Measurements from ENCODE around the gene ZNHIT6. TPM values are rescaled to one million over a fixed set of nuclear protein-coding genes. Genes with fewer than 3 reads are reported as not detected.

The ZNHIT6 gene
- total and polyA plus RNA-seq, 2 donors (not counting 1 experiment from before 2014, with no cell fraction given) = 6.0 to 16.3 TPM

GRCh38 chr1:85708829-85709227 is 595 bp upstream of the ZNHIT6 start:
- H3K9me3 ChIP-seq (ENCODE audit: control extremely low read depth in 1 of 3, control insufficient read depth in 2 of 3, insufficient read depth in 1 of 3, low read length in 2 of 3) = peaks cover 0 to 3% (median 0%) of the 10 kb centered on the region in 3 donors
- H3K36me3 ChIP-seq (replicated peaks in 1 of 2; ENCODE audit: control extremely low read depth in 1 of 2, control insufficient read depth in 1 of 2, extremely low read depth in 1 of 2, insufficient read depth in 2 of 2, low read length in 1 of 2) = peaks cover 0 to 15% of the 10 kb centered on the region in 2 experiments
- H3K27me3 Mint-ChIP-seq = peaks cover 5% of the 10 kb centered on the region
- TF ChIP-seq CTCF (IDR thresholded peaks at IDR 0.05) = no peak
- no peak for TF ChIP-seq EZH2 (IDR thresholded peaks at IDR 0.05; ENCODE audit: borderline replicate concordance, insufficient read depth, low read depth, low read length, poor library complexity, severe bottlenecking)
- intact Hi-C loops (cut with micrococcal nuclease) = loop anchor here (2.0 to 10.0 kb wide), 6 partner anchors 432 to 1017 kb away; partner anchors contain the start of genes BCL10, C1orf52, SSX2IP and SYDE2
- H3K27me3 ChIP-seq (replicated peaks in 1 of 4; ENCODE audit: control extremely low read depth in 1 of 4, control insufficient read depth in 3 of 4, insufficient read depth in 4 of 4, low read length in 3 of 4) = peaks cover 0 to 3% (median under 1%) of the 10 kb centered on the region in 4 experiments
- H3K9me3 Mint-ChIP-seq (ENCODE audit: insufficient read depth) = no peaks in the 10 kb centered on the region
- H3K4me1 Mint-ChIP-seq = peaks cover 12% of the 10 kb centered on the region
- peaks cover 36% of the 10 kb centered on the region for H3K79me2 ChIP-seq (ENCODE audit: control insufficient read depth, insufficient read depth, low read length)
- peak overlapping the region; percentile 98 for H2AFZ ChIP-seq (ENCODE audit: insufficient read depth, low read depth, low read length, poor library complexity, severe bottlenecking)
- ATAC-seq (ENCODE audit: low read depth) (no peak), DNase-seq (no peak)
- peak overlapping the region; percentile 81 for H3K4me2 ChIP-seq (replicated peaks; ENCODE audit: low read depth, low read length, poor library complexity, severe bottlenecking)
- H3K27ac ChIP-seq (ENCODE audit: low read length in 2 of 2) = peak overlapping the region; percentile 73
- whole genome bisulfite sequencing (ENCODE audit: insufficient coverage) = 80% methylated on average over 1 of the region's 6 CpGs
- no peaks in the 10 kb centered on the region for H4K20me1 ChIP-seq (ENCODE audit: control insufficient read depth, insufficient read depth, low read length, poor library complexity, severe bottlenecking)
- H3K27ac Mint-ChIP-seq = no peak overlapping the region
- H3K9ac ChIP-seq (ENCODE audit: low read length) = peak overlapping the region; percentile 89
- H3K4me3 ChIP-seq (ENCODE audit: control extremely low read depth in 1 of 5, extremely low read depth in 1 of 5, insufficient read depth in 1 of 5, low read depth in 2 of 5, low read length in 4 of 5) = peak overlapping the region in 4 of 5 experiments; percentile 86 to 99 (median 92)
- POLR2A ChIA-PET = interaction anchor here (1.0 kb wide), 2 partner anchors 432 to 996 kb away, joined by 3 to 4 read pairs; partner anchors contain the start of genes BCL10 and SH3GLB1
- CTCF ChIA-PET = interaction anchor here (0.9 to 1.3 kb wide), 4 partner anchors 9 to 764 kb away, joined by 3 to 4 read pairs (median 4); no protein-coding TSS in a partner anchor
- peaks cover 16 to 22% of the 10 kb centered on the region in 2 donors for H3K4me1 ChIP-seq (ENCODE audit: control insufficient read depth in 2 of 2, insufficient read depth in 2 of 2, low read length in 2 of 2)
- no peak overlapping the region for H3K4me3 Mint-ChIP-seq

- Histone ChIP-seq H3K9me3 (ENCODE audit: control extremely low read depth in 1 of 3, control insufficient read depth in 2 of 3, insufficient read depth in 1 of 3, low read length in 2 of 3) (no peaks in the 10 kb centered on the region), H3K4me3 (ENCODE audit: control extremely low read depth in 1 of 5, extremely low read depth in 1 of 5, insufficient read depth in 1 of 5, low read depth in 2 of 5, low read length in 4 of 5) (peak overlapping the region; percentile 76 to 99 (median 91)), H2AFZ (ENCODE audit: insufficient read depth, low read depth, low read length, poor library complexity, severe bottlenecking) (peak overlapping the region; percentile 98), H3K9ac (ENCODE audit: low read length) (peak overlapping the region; percentile 89), H4K20me1 (ENCODE audit: control insufficient read depth, insufficient read depth, low read length, poor library complexity, severe bottlenecking) (no peaks in the 10 kb centered on the region), H3K36me3 (replicated peaks in 1 of 2; ENCODE audit: control extremely low read depth in 1 of 2, control insufficient read depth in 1 of 2, extremely low read depth in 1 of 2, insufficient read depth in 2 of 2, low read length in 1 of 2) (peaks cover 4 to 17% of the 10 kb centered on the region in 2 experiments), H3K4me1 (ENCODE audit: control insufficient read depth in 2 of 2, insufficient read depth in 2 of 2, low read length in 2 of 2) (peaks cover 16 to 22% of the 10 kb centered on the region in 2 donors), H3K27me3 (replicated peaks in 1 of 4; ENCODE audit: control extremely low read depth in 1 of 4, control insufficient read depth in 3 of 4, insufficient read depth in 4 of 4, low read length in 3 of 4) (no peaks in the 10 kb centered on the region), H3K27ac (ENCODE audit: low read length in 2 of 2) (peak overlapping the region; percentile 73), H3K4me2 (replicated peaks; ENCODE audit: low read depth, low read length, poor library complexity, severe bottlenecking) (peak overlapping the region; percentile 81), H3K79me2 (ENCODE audit: control insufficient read depth, insufficient read depth, low read length) (peaks cover 46% of the 10 kb centered on the region)
- CTCF ChIA-PET = interaction anchor here (1.0 kb wide), 2 partner anchors 8 to 459 kb away, joined by 3 to 4 read pairs; no protein-coding TSS in a partner anchor
- intact Hi-C loops (cut with micrococcal nuclease) = loop anchor here (5.0 to 10.0 kb wide), 4 partner anchors 505 to 1015 kb away; partner anchors contain the start of genes SSX2IP and SYDE2
- 3% methylated on average over 12 of the region's 13 CpGs for WGBS (ENCODE audit: insufficient coverage)
- Mint-ChIP-seq H3K9me3 (ENCODE audit: insufficient read depth) (no peaks in the 10 kb centered on the region), H3K27ac (no peak overlapping the region), H3K27me3 (no peaks in the 10 kb centered on the region), H3K4me1 (peaks cover 17% of the 10 kb centered on the region), H3K4me3 (no peak overlapping the region)
- DNase-seq (peak; percentile 12), ATAC-seq (ENCODE audit: low read depth) (no peak)
- POLR2A ChIA-PET = no interaction called here
- TF ChIP-seq CTCF (IDR thresholded peaks at IDR 0.05) (no peak), EZH2 (IDR thresholded peaks at IDR 0.05; ENCODE audit: borderline replicate concordance, insufficient read depth, low read depth, low read length, poor library complexity, severe bottlenecking) (no peak)
Measured at GRCh38 chr1:85707267-85707989, 805 bp downstream of the ZNHIT6 start.

All from B cell (primary cell).